ENCODE measurements around the gene MMP23B. TPM values are rescaled to one million over a fixed set of nuclear protein-coding genes. Genes with fewer than 3 reads are reported as not detected.
"Not testable (repeated sequence)": the region's sequence is repeated elsewhere in the genome, so short reads cannot be mapped to it uniquely, and the experiment has no call there.

Gene MMP23B
- total RNA-seq, 4 donors from 2014 or later: 0.62 TPM; not detected in 3

GRCh38 chr1:1638528-1638927 is 6.6 kb downstream of the MMP23B start:
- H3K4me3 ChIP-seq; intact Hi-C loops (cut with DNase I; ENCODE audit: low total_unique reads); H3K4me1 ChIP-seq; H3K9me3 ChIP-seq; H3K27ac ChIP-seq; in situ Hi-C loops (cut with MboI; ENCODE audit: low sequenced_read_pairs in 4 of 4); H3K27me3 ChIP-seq: not testable (repeated sequence)
- ATAC-seq (peak in 1 of 2 donors; percentile 62), DNase-seq (peak in 1 of 2 donors; percentile 69)
- H3K36me3 ChIP-seq: peaks cover 0 to 29% of the 10 kb centered on the region in 2 donors

GRCh38 chr1:1639368-1639767 is 7.4 kb downstream of the MMP23B start:
- H3K9me3 ChIP-seq; intact Hi-C loops (cut with DNase I; ENCODE audit: low total_unique reads); ATAC-seq; H3K4me3 ChIP-seq; H3K27ac ChIP-seq; in situ Hi-C loops (cut with MboI; ENCODE audit: low sequenced_read_pairs in 4 of 4); H3K4me1 ChIP-seq; H3K27me3 ChIP-seq; DNase-seq: not testable (repeated sequence)
- H3K36me3 ChIP-seq: peaks cover 0 to 29% of the 10 kb centered on the region in 2 donors

- intact Hi-C loops (cut with DNase I; ENCODE audit: low total_unique reads); H3K27ac ChIP-seq; H3K27me3 ChIP-seq; H3K4me1 ChIP-seq; H3K9me3 ChIP-seq; ATAC-seq; in situ Hi-C loops (cut with MboI; ENCODE audit: low sequenced_read_pairs in 4 of 4); DNase-seq; H3K4me3 ChIP-seq: not testable (repeated sequence)
- H3K36me3 ChIP-seq: peaks cover 0 to 29% of the 10 kb centered on the region in 2 donors
Observed at GRCh38 chr1:1640081-1640480, 8.1 kb downstream of the MMP23B start.

- H3K4me3 ChIP-seq; H3K4me1 ChIP-seq; intact Hi-C loops (cut with DNase I; ENCODE audit: low total_unique reads); H3K27me3 ChIP-seq; ATAC-seq; H3K9me3 ChIP-seq; H3K27ac ChIP-seq; DNase-seq; in situ Hi-C loops (cut with MboI; ENCODE audit: low sequenced_read_pairs in 4 of 4): not testable (repeated sequence)
- peaks cover 0 to 33% of the 10 kb centered on the region in 2 donors for H3K36me3 ChIP-seq
Observed at GRCh38 chr1:1640711-1641461, 8.9 kb downstream of the MMP23B start.

- H3K4me1 ChIP-seq; DNase-seq; H3K4me3 ChIP-seq; ATAC-seq; H3K27ac ChIP-seq; H3K27me3 ChIP-seq; in situ Hi-C loops (cut with MboI; ENCODE audit: low sequenced_read_pairs in 4 of 4); H3K9me3 ChIP-seq; intact Hi-C loops (cut with DNase I; ENCODE audit: low total_unique reads): not testable (repeated sequence)
- peaks cover 0 to 49% of the 10 kb centered on the region in 2 donors for H3K36me3 ChIP-seq
Observed at GRCh38 chr1:1646326-1646725, 14.4 kb downstream of the MMP23B start.

- H3K4me1 ChIP-seq; ATAC-seq; H3K9me3 ChIP-seq; H3K27ac ChIP-seq; H3K27me3 ChIP-seq; in situ Hi-C loops (cut with MboI; ENCODE audit: low sequenced_read_pairs in 4 of 4); intact Hi-C loops (cut with DNase I; ENCODE audit: low total_unique reads); DNase-seq; H3K4me3 ChIP-seq: not testable (repeated sequence)
- H3K36me3 ChIP-seq: peaks cover 0 to 63% of the 10 kb centered on the region in 2 donors
Observed at GRCh38 chr1:1647567-1648241, 15.7 kb downstream of the MMP23B start.

- H3K27ac ChIP-seq; intact Hi-C loops (cut with DNase I; ENCODE audit: low total_unique reads); DNase-seq: not testable (repeated sequence)
Observed at GRCh38 chr1:1648265-1648664, 16.3 kb downstream of the MMP23B start.

More at GRCh38 chr1:1648265-1648664, 16.3 kb downstream of the MMP23B start:
- peaks cover 0 to 69% of the 10 kb centered on the region in 2 donors for H3K36me3 ChIP-seq
- H3K4me1 ChIP-seq; H3K27me3 ChIP-seq; in situ Hi-C loops (cut with MboI; ENCODE audit: low sequenced_read_pairs in 4 of 4); H3K9me3 ChIP-seq; ATAC-seq; H3K4me3 ChIP-seq: not testable (repeated sequence)

All from gastrocnemius medialis (tissue), 4 donors.